ENCODE data around the gene ARMC6. TPM values are rescaled to one million over a fixed set of nuclear protein-coding genes. Genes with fewer than 3 reads are reported as not detected.

The ARMC6 gene
- total and polyA plus RNA-seq, 2 of the 13 experiments (the other 11 are each of a cell fraction or from before 2014, with no cell fraction given): 16.2 to 36.8 TPM

DNA sequence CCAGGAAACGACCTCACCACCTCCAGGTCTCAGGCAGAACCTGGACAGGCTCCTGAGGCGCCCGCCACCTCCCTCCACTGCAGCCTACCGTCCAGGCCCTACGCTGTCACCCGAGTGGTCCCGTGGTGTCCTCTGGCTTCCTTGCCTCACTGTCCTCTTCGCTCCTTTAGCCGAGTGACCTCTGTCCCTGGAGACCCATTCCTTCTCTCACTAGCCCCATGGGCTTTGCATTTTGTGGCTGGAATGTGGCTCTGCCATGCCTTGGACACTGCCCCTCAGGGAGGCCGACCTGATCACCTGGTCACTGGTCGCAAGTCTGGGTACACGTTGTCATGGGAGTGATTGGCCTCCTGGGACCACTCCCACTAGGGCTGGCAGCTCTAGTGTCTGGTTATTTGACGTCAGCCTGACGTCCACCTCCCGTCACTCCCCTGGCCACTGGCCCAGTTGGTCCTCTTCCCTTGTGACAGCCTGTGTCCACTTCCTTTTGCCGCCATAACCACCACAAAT, 48.3 kb downstream of the ARMC6 start:
- Histone ChIP-seq H2AFZ (ENCODE audit: low read length) (no peak overlapping the region), H3K9ac (ENCODE audit: insufficient read depth, low read depth, low read length) (no peak overlapping the region), H3K4me2 (ENCODE audit: low read depth, low read length) (no peak overlapping the region), H3K36me3 (replicated peaks in 1 of 2; ENCODE audit: control insufficient read depth in 1 of 2, insufficient read depth in 2 of 2, low read length in 2 of 2) (peaks cover 0 to 2% of the 10 kb centered on the region in 2 experiments; a peak in 2 of 5 replicates), H3K27me3 (ENCODE audit: control insufficient read depth in 1 of 2, insufficient read depth in 2 of 2, low read length in 2 of 2) (no peaks in the 10 kb centered on the region), H3K4me3 (replicated peaks in 1 of 3; ENCODE audit: insufficient read depth in 1 of 3, low read depth in 2 of 3, low read length in 3 of 3) (no peak overlapping the region), H3K27ac (ENCODE audit: extremely low read length, insufficient read depth, low read length) (no peak overlapping the region), H3K79me2 (ENCODE audit: insufficient read depth, low read length) (no peaks in the 10 kb centered on the region), H4K20me1 (ENCODE audit: insufficient read depth, low read length) (no peaks in the 10 kb centered on the region), H3K9me3 (ENCODE audit: low read length) (no peaks in the 10 kb centered on the region), H3K4me1 (ENCODE audit: insufficient read depth, low read length) (no peaks in the 10 kb centered on the region)
- TF ChIP-seq KDM4B (CRISPR knock-in tag; IDR thresholded peaks at IDR 0.05): no peak
- TF ChIP-seq GPN1 (CRISPR knock-in tag; IDR thresholded peaks at IDR 0.05; ENCODE audit: borderline replicate concordance): no peak
- no peak for TF ChIP-seq ZNF572 (CRISPR knock-in tag; IDR thresholded peaks at IDR 0.05)
- TF ChIP-seq TCF12 (IDR thresholded peaks at IDR 0.05): no peak
- TF ChIP-seq TCF12 (CRISPR knock-in tag; IDR thresholded peaks at IDR 0.05): no peak
- TF ChIP-seq RBM39 (IDR thresholded peaks at IDR 0.05; ENCODE audit: low read depth, low read length, poor library complexity, severe bottlenecking): no peak
- no peak for TF ChIP-seq MAX (IDR thresholded peaks at IDR 0.05)
- TF ChIP-seq, protein P1, sequence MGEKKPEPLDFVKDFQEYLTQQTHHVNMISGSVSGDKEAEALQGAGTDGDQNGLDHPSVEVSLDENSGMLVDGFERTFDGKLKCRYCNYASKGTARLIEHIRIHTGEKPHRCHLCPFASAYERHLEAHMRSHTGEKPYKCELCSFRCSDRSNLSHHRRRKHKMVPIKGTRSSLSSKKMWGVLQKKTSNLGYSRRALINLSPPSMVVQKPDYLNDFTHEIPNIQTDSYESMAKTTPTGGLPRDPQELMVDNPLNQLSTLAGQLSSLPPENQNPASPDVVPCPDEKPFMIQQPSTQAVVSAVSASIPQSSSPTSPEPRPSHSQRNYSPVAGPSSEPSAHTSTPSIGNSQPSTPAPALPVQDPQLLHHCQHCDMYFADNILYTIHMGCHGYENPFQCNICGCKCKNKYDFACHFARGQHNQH (CRISPR knock-in tag; IDR thresholded peaks at IDR 0.05): no peak
- TF ChIP-seq ZNF891 (CRISPR knock-in tag; IDR thresholded peaks at IDR 0.05): no peak
- no peak for TF ChIP-seq ZNF589 (CRISPR knock-in tag; conservative IDR thresholded peaks at IDR 0.05)
- TF ChIP-seq ZBTB7A (CRISPR knock-in tag; IDR thresholded peaks at IDR 0.05): no peak
- TF ChIP-seq, protein P2, sequence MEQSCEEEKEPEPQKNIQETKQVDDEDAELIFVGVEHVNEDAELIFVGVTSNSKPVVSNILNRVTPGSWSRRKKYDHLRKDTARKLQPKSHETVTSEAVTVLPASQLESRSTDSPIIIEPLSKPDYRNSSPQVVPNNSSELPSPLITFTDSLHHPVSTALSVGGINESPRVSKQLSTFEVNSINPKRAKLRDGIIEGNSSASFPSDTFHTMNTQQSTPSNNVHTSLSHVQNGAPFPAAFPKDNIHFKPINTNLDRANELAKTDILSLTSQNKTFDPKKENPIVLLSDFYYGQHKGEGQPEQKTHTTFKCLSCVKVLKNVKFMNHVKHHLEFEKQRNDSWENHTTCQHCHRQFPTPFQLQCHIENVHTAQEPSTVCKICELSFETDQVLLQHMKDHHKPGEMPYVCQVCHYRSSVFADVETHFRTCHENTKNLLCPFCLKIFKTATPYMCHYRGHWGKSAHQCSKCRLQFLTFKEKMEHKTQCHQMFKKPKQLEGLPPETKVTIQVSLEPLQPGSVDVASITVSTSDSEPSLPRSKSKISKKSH (CRISPR knock-in tag; IDR thresholded peaks at IDR 0.05; ENCODE audit: borderline replicate concordance): no peak
- ChIA-PET POLR2A (no interaction called here), CTCF (ENCODE audit: low intra/inter-chr PET ratio, low total read pairs) (no interaction called here)
- no TSS peak for BruUV-seq (replicated peaks)
- FAIRE-seq: no peak
- 97% methylated on average over 15 of the region's 16 CpGs for WGBS (ENCODE audit: low lambda C conversion rate)
- intact Hi-C loops (cut with micrococcal nuclease; ENCODE audit: unreplicated experiment): no loop called here
- in situ Hi-C loops (cut with HindIII; ENCODE audit: extremely low pct_ligation_motif_present, low pct_unique_long_range_greater_than_20kb): no loop called here
- DNase-seq (ENCODE audit: low spot score): no peak
- ATAC-seq: no peak

Measured in HepG2 (cell line).